ENCODE data around the gene CCDC198. TPM values are rescaled to one million over a fixed set of nuclear protein-coding genes. Genes with fewer than 3 reads are reported as not detected.

CCDC198 gene
- total and polyA plus RNA-seq, 8 donors: 17.1 to 130 (median 26.3) TPM

DNA sequence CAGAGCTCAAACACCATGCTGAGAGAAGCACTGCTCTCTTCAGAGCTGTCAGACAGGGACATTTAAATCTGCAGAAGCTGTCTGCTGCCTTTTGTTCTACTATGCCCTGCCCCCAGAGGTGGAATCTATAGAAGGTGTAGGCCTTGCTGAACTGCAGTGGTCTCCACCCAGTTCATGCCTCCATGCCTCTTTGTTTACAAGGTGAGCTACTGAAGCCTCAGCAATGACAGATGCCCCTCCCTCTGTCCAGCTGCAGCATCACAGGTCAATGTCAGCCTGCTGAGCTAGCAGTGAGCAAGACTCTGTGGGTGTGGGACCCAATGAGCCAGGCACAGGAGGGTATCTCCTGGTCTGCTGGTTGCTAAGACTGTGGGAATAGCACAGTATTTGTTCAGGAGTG is 25.4 kb upstream of the CCDC198 start:
- ATAC-seq (no peak), FAIRE-seq (no peak), DNase-seq (no peak)
- no peaks in the 10 kb centered on the region for H3K9me3 ChIP-seq
- H3K36me3 ChIP-seq: no peaks in the 10 kb centered on the region
- TF ChIP-seq, protein P1, sequence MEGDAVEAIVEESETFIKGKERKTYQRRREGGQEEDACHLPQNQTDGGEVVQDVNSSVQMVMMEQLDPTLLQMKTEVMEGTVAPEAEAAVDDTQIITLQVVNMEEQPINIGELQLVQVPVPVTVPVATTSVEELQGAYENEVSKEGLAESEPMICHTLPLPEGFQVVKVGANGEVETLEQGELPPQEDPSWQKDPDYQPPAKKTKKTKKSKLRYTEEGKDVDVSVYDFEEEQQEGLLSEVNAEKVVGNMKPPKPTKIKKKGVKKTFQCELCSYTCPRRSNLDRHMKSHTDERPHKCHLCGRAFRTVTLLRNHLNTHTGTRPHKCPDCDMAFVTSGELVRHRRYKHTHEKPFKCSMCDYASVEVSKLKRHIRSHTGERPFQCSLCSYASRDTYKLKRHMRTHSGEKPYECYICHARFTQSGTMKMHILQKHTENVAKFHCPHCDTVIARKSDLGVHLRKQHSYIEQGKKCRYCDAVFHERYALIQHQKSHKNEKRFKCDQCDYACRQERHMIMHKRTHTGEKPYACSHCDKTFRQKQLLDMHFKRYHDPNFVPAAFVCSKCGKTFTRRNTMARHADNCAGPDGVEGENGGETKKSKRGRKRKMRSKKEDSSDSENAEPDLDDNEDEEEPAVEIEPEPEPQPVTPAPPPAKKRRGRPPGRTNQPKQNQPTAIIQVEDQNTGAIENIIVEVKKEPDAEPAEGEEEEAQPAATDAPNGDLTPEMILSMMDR (IDR thresholded peaks at IDR 0.05): no peak
- no peak overlapping the region for H3K27ac ChIP-seq
- no peak overlapping the region for H3K4me3 ChIP-seq
- intact Hi-C loops (cut with DNase I): no loop called here
- no peaks in the 10 kb centered on the region for H3K27me3 ChIP-seq
- H3K4me1 ChIP-seq: no peaks in the 10 kb centered on the region

GRCh38 chr14:57512220-57512619 is 18.6 kb upstream of the CCDC198 start:
- Histone ChIP-seq H3K27ac (no peak overlapping the region), H3K9me3 (no peaks in the 10 kb centered on the region), H3K4me3 (no peak overlapping the region), H3K36me3 (no peaks in the 10 kb centered on the region), H3K27me3 (no peaks in the 10 kb centered on the region), H3K4me1 (peaks cover 0 to 2% (median 0%) of the 10 kb centered on the region in 3 donors)
- TF ChIP-seq, protein P1 (IDR thresholded peaks at IDR 0.05): no peak
- 15 to 19% methylated on average over 3 of the region's 3 CpGs for WGBS, 2 donors
- no peak for DNase-seq
- intact Hi-C loops (cut with DNase I): no loop called here
- FAIRE-seq: no peak
- ATAC-seq: peak in 2 of 4 donors; percentile 37 to 39

DNA sequence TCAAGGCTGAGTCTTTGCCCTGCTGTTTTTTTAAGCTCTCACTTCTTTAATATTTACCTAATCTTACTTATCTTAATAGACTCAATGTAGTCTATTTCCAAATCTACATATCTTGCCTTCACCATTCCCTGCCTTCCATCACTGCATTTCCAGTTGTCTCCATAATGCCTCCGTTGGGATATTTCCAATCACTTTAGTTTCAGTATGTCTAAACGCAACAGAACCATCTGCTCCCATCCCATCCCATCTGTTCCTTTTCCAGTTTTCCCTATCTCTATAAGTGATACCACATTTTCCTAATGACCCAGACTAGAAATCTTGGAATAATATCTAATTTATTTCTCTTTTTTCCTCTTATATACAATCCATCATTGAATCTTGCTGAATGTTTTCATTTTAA is 15.1 kb upstream of the CCDC198 start:
- H3K36me3 ChIP-seq: no peaks in the 10 kb centered on the region
- no peaks in the 10 kb centered on the region for H3K27me3 ChIP-seq
- 78 to 82% methylated on average over 2 of the region's 2 CpGs for WGBS, 2 donors
- peaks cover 0 to 2% (median 0%) of the 10 kb centered on the region in 3 donors for H3K4me1 ChIP-seq
- DNase-seq (no peak), ATAC-seq (no peak), FAIRE-seq (no peak)
- no peak overlapping the region for H3K27ac ChIP-seq
- H3K4me3 ChIP-seq: no peak overlapping the region
- H3K9me3 ChIP-seq: no peaks in the 10 kb centered on the region
- TF ChIP-seq, protein P1 (IDR thresholded peaks at IDR 0.05): no peak
- intact Hi-C loops (cut with DNase I): no loop called here

DNA sequence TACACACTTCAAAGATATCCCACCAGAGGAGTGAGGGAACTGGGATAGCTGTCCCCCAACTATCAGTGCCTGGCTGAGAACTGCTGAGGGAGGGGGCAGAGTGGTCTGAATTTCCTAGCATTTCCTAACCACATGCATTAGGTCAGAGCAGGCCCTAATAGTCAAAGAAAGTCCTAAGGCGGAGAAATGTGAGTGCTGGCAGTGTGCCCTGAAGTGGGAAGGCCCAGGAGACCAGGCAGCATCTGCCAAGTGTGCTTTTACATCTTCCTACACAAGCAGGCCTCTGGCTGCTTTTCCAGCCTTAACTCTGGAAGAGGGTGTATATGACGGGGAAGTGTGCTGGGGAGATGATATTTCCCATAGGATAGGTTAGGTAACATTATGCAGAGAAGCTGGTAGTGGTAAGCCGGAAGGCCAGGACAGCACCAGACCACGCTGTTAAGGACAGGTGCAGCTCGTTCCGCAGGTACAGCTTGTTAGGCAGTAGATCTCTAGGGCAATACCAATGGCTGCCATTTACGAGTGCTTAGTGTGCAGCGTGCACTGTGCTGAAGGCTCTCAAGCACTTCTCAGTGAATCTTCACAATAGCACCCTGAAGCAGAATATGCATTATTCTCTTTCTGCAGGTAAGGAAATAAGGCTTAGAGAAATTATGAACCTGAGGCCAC is 9.1 kb upstream of the CCDC198 start:
- no peaks in the 10 kb centered on the region for H3K27me3 ChIP-seq
- TF ChIP-seq, protein P1 (IDR thresholded peaks at IDR 0.05): no peak
- intact Hi-C loops (cut with DNase I): no loop called here
- no peak for DNase-seq
- no peak overlapping the region for H3K4me3 ChIP-seq
- no peaks in the 10 kb centered on the region for H3K9me3 ChIP-seq
- FAIRE-seq: no peak
- WGBS, 2 donors: 86 to 91% methylated on average over 8 of the region's 8 CpGs
- no peaks in the 10 kb centered on the region for H3K4me1 ChIP-seq
- H3K27ac ChIP-seq: no peak overlapping the region
- no peaks in the 10 kb centered on the region for H3K36me3 ChIP-seq
- peak in 3 of 4 donors; percentile 15 to 57 (median 46) for ATAC-seq

DNA sequence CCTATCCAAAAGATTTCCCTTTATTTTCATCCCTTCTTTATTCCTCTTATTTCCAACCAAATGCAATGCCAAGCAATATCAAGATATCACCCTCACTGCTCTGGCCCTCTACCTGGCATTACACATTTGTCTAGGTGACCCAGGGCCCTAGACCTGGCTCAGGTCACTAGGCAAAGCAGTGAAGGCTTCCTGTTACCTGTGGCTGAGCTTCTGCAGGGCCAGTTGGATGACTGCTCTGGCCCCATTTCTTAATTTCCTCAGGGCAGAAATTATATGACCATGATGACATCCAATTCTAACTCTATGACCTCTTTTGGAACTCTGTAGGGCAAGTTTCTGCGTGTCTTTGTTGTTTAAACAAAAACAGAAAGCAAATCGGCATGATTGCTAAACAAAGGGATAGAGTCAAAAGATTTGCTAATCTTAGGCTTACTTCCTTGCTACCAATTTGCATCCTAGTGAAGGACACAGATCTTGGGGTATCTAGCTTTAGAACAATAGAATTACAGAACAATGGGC is 7.4 kb upstream of the CCDC198 start:
- H3K4me3 ChIP-seq: no peak overlapping the region
- H3K4me1 ChIP-seq: no peaks in the 10 kb centered on the region
- whole genome bisulfite sequencing, 2 donors: 38 to 43% methylated on average over 2 of the region's 2 CpGs
- intact Hi-C loops (cut with DNase I): no loop called here
- no peak for DNase-seq
- TF ChIP-seq, protein P1 (IDR thresholded peaks at IDR 0.05): no peak
- ATAC-seq: no peak
- FAIRE-seq: no peak
- no peaks in the 10 kb centered on the region for H3K36me3 ChIP-seq
- H3K27ac ChIP-seq: peak overlapping the region in 1 of 4 donors; percentile 8
- H3K9me3 ChIP-seq: no peaks in the 10 kb centered on the region
- no peaks in the 10 kb centered on the region for H3K27me3 ChIP-seq
